AG09319 (cell line): ENCODE measurements around the gene PCSK5.
"Not testable (repeated sequence)": the region's sequence is repeated elsewhere in the genome, so short reads cannot be mapped to it uniquely, and the experiment has no call there.

Experiments used
- DNase-seq: peaks from one replicate; pipeline ENCODE4 v3.0.0-alpha.2; 2010; ENCODE audit warnings: low read depth; ENCODE audit errors: extremely low read depth
- CTCF ChIP-seq: IDR thresholded peaks from 2 replicates; pipeline ENCODE4 v1.5.1; 2011; ENCODE audit warnings: low read depth, mild to moderate bottlenecking, inconsistent platforms, low read length, moderate library complexity

PCSK5 gene

GRCh38 chr9:76294301-76294700 is 403.8 kb downstream of the PCSK5 start:
- DNase-seq: no peak
- TF ChIP-seq CTCF: no peak

GRCh38 chr9:76296561-76297310 is 406.3 kb downstream of the PCSK5 start:
- no peak for DNase-seq

DNA sequence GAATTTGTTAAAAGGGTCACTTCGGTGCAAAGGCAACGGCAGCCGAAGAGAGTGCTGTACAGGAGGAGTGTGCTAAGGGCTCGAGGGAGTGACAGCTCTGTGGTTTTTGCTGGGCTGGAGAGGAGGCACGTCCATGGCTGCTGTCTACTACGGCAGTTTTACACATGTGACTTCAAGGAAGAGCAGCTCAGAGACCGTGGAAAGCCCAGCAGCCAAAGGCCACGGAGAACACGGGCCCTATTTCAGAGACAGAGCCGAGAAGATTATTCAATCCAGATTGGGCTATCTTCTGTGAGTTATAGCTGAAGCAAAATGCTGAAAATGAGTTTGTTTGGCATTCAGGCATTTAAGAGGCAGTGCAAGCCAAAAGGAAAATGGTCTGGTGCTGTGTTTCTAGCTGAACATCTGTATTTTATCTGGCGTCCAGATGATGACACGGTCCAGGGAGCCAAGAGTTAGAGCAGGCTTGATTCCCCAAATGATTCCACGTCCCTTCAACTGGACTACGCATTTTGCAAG is 407.3 kb downstream of the PCSK5 start:
- no peak for TF ChIP-seq CTCF
- no peak for DNase-seq

More at GRCh38 chr9:76296561-76297310, 406.3 kb downstream of the PCSK5 start:
- TF ChIP-seq CTCF: no peak

DNA sequence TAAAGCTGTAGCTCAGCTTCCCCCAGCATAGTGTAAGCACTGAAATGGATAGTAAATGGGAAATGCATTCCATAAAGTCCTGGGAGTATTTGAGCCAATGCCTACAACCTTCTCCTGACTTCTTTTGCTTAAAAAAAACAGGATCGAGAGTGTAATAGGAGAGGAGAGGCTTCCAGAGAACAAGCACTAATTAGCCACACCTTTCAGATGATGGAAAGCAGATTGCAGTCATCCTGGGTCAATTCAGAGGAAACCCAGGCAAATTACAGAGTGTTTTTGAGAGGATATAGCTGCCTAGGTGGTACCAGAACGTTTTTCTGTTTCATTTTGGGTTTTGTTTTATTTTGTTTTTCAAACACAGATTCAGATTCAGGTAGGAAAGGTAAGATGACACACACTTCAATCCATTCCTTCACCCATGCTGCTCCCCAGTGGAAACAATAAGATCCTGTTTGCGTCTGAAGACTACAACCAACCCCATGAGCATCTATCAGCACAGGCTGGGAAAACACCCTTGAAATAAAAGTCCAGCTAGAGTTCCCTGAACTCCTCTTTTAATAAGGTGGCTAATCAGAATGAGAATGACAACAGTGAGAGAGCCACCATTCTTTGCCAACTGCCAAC is 408.2 kb downstream of the PCSK5 start:
- no peak for DNase-seq
- no peak; the same call in 1 of the 2 replicates for TF ChIP-seq CTCF

- TF ChIP-seq CTCF: no peak
- no peak for DNase-seq
These were observed 412.1 kb downstream of the PCSK5 start for GRCh38 chr9:76302543-76302942.

GRCh38 chr9:76302947-76303550 is 412.6 kb downstream of the PCSK5 start:
- DNase-seq: peak; percentile 48
- TF ChIP-seq CTCF: peak; percentile 52

DNA sequence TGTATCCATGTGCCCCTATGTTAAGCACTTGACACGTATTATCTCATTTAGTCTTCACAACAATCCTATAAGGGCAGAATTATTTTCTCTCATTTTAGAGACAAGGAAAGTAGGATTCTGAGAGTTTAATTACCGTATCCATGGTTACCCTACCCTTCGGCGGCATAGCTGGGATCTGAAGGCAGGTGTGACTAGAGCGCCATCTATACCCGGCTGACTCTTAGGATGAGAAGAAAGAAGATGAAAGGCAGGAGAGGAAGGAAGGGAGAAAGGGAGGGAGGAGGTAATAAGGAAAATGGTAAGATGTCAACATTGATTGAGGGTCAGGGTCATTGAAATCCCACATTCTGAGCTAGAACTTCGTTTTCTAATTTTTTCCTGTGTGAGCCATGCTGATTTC is 416.6 kb downstream of the PCSK5 start:
- not testable (repeated sequence) for DNase-seq
- TF ChIP-seq CTCF: peak; percentile 14
